GF-D8 (cell line): ENCODE results near the gene REXO5.
"Not testable (repeated sequence)": the region's sequence is repeated elsewhere in the genome, so short reads cannot be mapped to it uniquely, and the experiment has no call there.

ENCODE experiments used
- DNase-seq: peaks from one replicate; lab custom pipeline; 2025; lab: John Stamatoyannopoulos, UW

The REXO5 gene

GRCh38 chr16:20806168-20807050 is at the start of gene REXO5, which contains the start of gene ERI2:
REXO5 (plus strand) TSS chr16:20806527; CDS start chr16:20806954, 427 bp downstream.
ERI2 (minus strand) TSS chr16:20806472; CDS start chr16:20806430, 42 bp downstream.
- peak; percentile 88 for DNase-seq

GRCh38 chr16:20760346-20760745 is 46.0 kb upstream of the REXO5 start:
- DNase-seq = no peak

- no peak for DNase-seq
Measured at GRCh38 chr16:20761175-20761574, 45.2 kb upstream of the REXO5 start.

GRCh38 chr16:20762404-20763123 is 43.8 kb upstream of the REXO5 start:
- no peak for DNase-seq

- DNase-seq = peak; percentile 90
Measured at GRCh38 chr16:20763461-20764232, 42.7 kb upstream of the REXO5 start, which contains the start of gene ACSM3. ACSM3 (plus strand) TSS chr16:20764014; CDS start chr16:20770035, 6,021 bp downstream.

GRCh38 chr16:20764448-20764847 is 41.9 kb upstream of the REXO5 start:
- DNase-seq = not testable (repeated sequence)

GRCh38 chr16:20765732-20766131 is 40.6 kb upstream of the REXO5 start:
- no peak for DNase-seq

- DNase-seq = no peak
Measured at GRCh38 chr16:20766294-20766693, 40.0 kb upstream of the REXO5 start.

GRCh38 chr16:20767577-20767976 is 38.8 kb upstream of the REXO5 start:
- DNase-seq = no peak

- no peak for DNase-seq
Measured at GRCh38 chr16:20768121-20768520, 38.2 kb upstream of the REXO5 start.

GRCh38 chr16:20768818-20769217 is 37.5 kb upstream of the REXO5 start:
- DNase-seq = no peak

- no peak for DNase-seq
Measured at GRCh38 chr16:20773679-20774078, 32.6 kb upstream of the REXO5 start.

- DNase-seq = no peak
Measured at GRCh38 chr16:20774703-20775362, 31.5 kb upstream of the REXO5 start.

- DNase-seq = peak; percentile 77
Measured at GRCh38 chr16:20781697-20782096, 24.6 kb upstream of the REXO5 start.

GRCh38 chr16:20782470-20782869 is 23.9 kb upstream of the REXO5 start:
- DNase-seq = no peak

- no peak for DNase-seq
Measured at GRCh38 chr16:20784204-20784603, 22.1 kb upstream of the REXO5 start.

GRCh38 chr16:20789130-20789529 is 17.2 kb upstream of the REXO5 start:
- no peak for DNase-seq

- DNase-seq = no peak
Measured at GRCh38 chr16:20791923-20792612, 14.3 kb upstream of the REXO5 start.

GRCh38 chr16:20798364-20798763 is 8.0 kb upstream of the REXO5 start:
- DNase-seq = no peak

GRCh38 chr16:20799599-20799998 is 6.7 kb upstream of the REXO5 start:
- DNase-seq = no peak

- DNase-seq = no peak
Measured at GRCh38 chr16:20801278-20801677, 5.0 kb upstream of the REXO5 start.
